B cell (primary cell): ENCODE measurements around the gene MAGIX. TPM values are rescaled to one million over a fixed set of nuclear protein-coding genes. Genes with fewer than 3 reads are reported as not detected.

Source experiments
- ATAC-seq: fragments of 200-7000 bp; cut with Tn5 transposase; one replicate; pipeline ENCODE4 v1.10.0; 2021; ENCODE audit warnings: low read depth, mild to moderate bottlenecking, moderate number of reproducible peaks, moderate library complexity
- CTCF ChIA-PET: fragments of 350-600 bp; sonication (Branson Sonifier 250); formaldehyde crosslinking; loops from one replicate; lab custom pipeline; 2021; ENCODE audit warnings: antibody characterized with exemption, inconsistent platforms; lab: Charles Lee
- POLR2A ChIA-PET: fragments of 350-600 bp; sonication (Branson Sonifier 250); formaldehyde crosslinking; loops from one replicate; lab custom pipeline; 2021; ENCODE audit warnings: antibody characterized with exemption; lab: Charles Lee
- DNase-seq: peaks from one replicate; pipeline ENCODE4 v3.0.0; 2013
- H2AFZ ChIP-seq: 2 replicates; pipeline ENCODE4 v1.6.1; 2012; ENCODE audit warnings: mild to moderate bottlenecking, low read depth, low read length; ENCODE audit not compliant: insufficient read depth, poor library complexity, severe bottlenecking
- H3K27ac ChIP-seq, 2 donors: 1 replicate in 1 of 2; 2 replicates in 1 of 2; pipeline ENCODE4 v1.5.1; 2012 to 2013; ENCODE audit warnings: low read length in 2 of 2, mild to moderate bottlenecking in 2 of 2, moderate library complexity in 1 of 2
- H3K27me3 ChIP-seq, 4 experiments: fragments of 200-600 bp in 1 of 4; sonication (generic) in 1 of 4; replicated peaks in 1 of 4; 1 replicate in 2 of 4; 2 replicates in 2 of 4; pipeline versions ENCODE4 v1.6.1 to v1.7.0; 2013 to 2016; ENCODE audit warnings: low read length in 3 of 4, mild to moderate bottlenecking in 2 of 4, mixed read lengths in 1 of 4, moderate library complexity in 1 of 4; ENCODE audit not compliant: insufficient read depth in 4 of 4, control insufficient read depth in 3 of 4; ENCODE audit errors: control extremely low read depth in 1 of 4
- H3K36me3 ChIP-seq, 2 experiments: replicated peaks in 1 of 2; 1 replicate in 1 of 2; 2 replicates in 1 of 2; pipeline versions ENCODE4 v1.6.1 to v1.7.1; 2013; ENCODE audit warnings: low read length in 1 of 2; ENCODE audit not compliant: insufficient read depth in 2 of 2, control insufficient read depth in 1 of 2; ENCODE audit errors: control extremely low read depth in 1 of 2, extremely low read depth in 1 of 2
- H3K4me1 ChIP-seq, 2 donors: fragments of 200-600 bp in 1 of 2; sonication (generic) in 1 of 2; 1 replicate in 1 of 2; 2 replicates in 1 of 2; pipeline versions ENCODE4 v1.5.1 to v1.6.1; 2013 to 2017; ENCODE audit warnings: low read length in 2 of 2; ENCODE audit not compliant: control insufficient read depth in 2 of 2, insufficient read depth in 2 of 2
- H3K4me2 ChIP-seq: replicated peaks from 2 replicates; pipeline ENCODE3; 2012; ENCODE audit warnings: mild to moderate bottlenecking, low read depth, low read length; ENCODE audit not compliant: poor library complexity, severe bottlenecking
- H3K4me3 ChIP-seq, 5 experiments: fragments of 200-600 bp in 1 of 5; sonication (generic) in 1 of 5; 1 replicate in 3 of 5; 2 replicates in 2 of 5; pipeline versions ENCODE4 v1.5.1 to v1.7.0; 2011 to 2016; ENCODE audit warnings: low read length in 4 of 5, mild to moderate bottlenecking in 4 of 5, low read depth in 2 of 5, control low read depth in 1 of 5, moderate library complexity in 1 of 5; ENCODE audit not compliant: insufficient read depth in 1 of 5; ENCODE audit errors: control extremely low read depth in 1 of 5, extremely low read depth in 1 of 5
- H3K79me2 ChIP-seq: fragments of 200-600 bp; sonication (generic); one replicate; pipeline ENCODE4 v1.6.0; 2016; ENCODE audit warnings: low read length; ENCODE audit not compliant: control insufficient read depth, insufficient read depth
- H3K9ac ChIP-seq: fragments of 200-600 bp; sonication (generic); 2 replicates; pipeline ENCODE4 v1.6.1; 2017; ENCODE audit warnings: mild to moderate bottlenecking, low read length, moderate library complexity
- H3K9me3 ChIP-seq, 3 donors: one replicate each; pipeline versions ENCODE4 v1.6.1 to v1.7.1; 2013; ENCODE audit warnings: low read length in 2 of 3; ENCODE audit not compliant: control insufficient read depth in 2 of 3, insufficient read depth in 1 of 3; ENCODE audit errors: control extremely low read depth in 1 of 3
- H4K20me1 ChIP-seq: 2 replicates; pipeline ENCODE4 v1.6.0; 2012; ENCODE audit warnings: mild to moderate bottlenecking, low read length; ENCODE audit not compliant: insufficient read depth, control insufficient read depth, poor library complexity, severe bottlenecking
- H3K27ac Mint-ChIP-seq: one replicate; pipeline ENCODE4 v1.8.0; 2021; ENCODE audit warnings: mixed read lengths
- H3K27me3 Mint-ChIP-seq: one replicate; pipeline ENCODE4 v1.8.0; 2021; ENCODE audit warnings: mixed read lengths
- H3K4me1 Mint-ChIP-seq: one replicate; pipeline ENCODE4 v1.8.0; 2021; ENCODE audit warnings: mixed read lengths
- H3K4me3 Mint-ChIP-seq: one replicate; pipeline ENCODE4 v1.8.0; 2021; ENCODE audit warnings: mixed read lengths
- H3K9me3 Mint-ChIP-seq: one replicate; pipeline ENCODE4 v1.8.0; 2022; ENCODE audit warnings: mixed read lengths; ENCODE audit not compliant: insufficient read depth
- CTCF ChIP-seq: fragments of 200-600 bp; IDR thresholded peaks from one replicate; pipeline ENCODE4 v1.8.0; 2022; ENCODE audit warnings: antibody characterized with exemption, mild to moderate bottlenecking
- EZH2 ChIP-seq: IDR thresholded peaks from 2 replicates; pipeline ENCODE4 v1.6.1; 2012; ENCODE audit warnings: borderline replicate concordance, low read depth, mild to moderate bottlenecking, moderate library complexity, low read length; ENCODE audit not compliant: insufficient read depth, poor library complexity, severe bottlenecking
- WGBS: methylation state at CpG from one replicate; pipeline ENCODE4 v1.1.5; 2013; ENCODE audit warnings: missing lambda C conversion rate; ENCODE audit not compliant: insufficient coverage; 5-methylcytosine and 5-hydroxymethylcytosine counted together
- intact Hi-C: fragments of 100-400 bp; cut with micrococcal nuclease; formaldehyde crosslinking; loops from one replicate; pipeline ENCODE4 v1.10.0; 2022
- polyA plus RNA-seq: library from polyadenylated mRNA; depleted of rRNA; stranded (reverse); fragments of >200 nt; gene quantifications from 2 replicates; pipeline ENCODE4 v1.2.3, GENCODE V29; 2012
- total RNA-seq, 2 donors: library from RNA; stranded (reverse); fragments of 120-200 nt in 1 of 2; gene quantifications; 1 replicate in 1 of 2; 2 replicates in 1 of 2; pipeline versions ENCODE4 v1.2.3 to v1.2.4, GENCODE V29; 2013 to 2022

MAGIX gene
- total and polyA plus RNA-seq, 2 donors (not counting 1 experiment from before 2014, with no cell fraction given), result 1.2 to 2.4 TPM

DNA sequence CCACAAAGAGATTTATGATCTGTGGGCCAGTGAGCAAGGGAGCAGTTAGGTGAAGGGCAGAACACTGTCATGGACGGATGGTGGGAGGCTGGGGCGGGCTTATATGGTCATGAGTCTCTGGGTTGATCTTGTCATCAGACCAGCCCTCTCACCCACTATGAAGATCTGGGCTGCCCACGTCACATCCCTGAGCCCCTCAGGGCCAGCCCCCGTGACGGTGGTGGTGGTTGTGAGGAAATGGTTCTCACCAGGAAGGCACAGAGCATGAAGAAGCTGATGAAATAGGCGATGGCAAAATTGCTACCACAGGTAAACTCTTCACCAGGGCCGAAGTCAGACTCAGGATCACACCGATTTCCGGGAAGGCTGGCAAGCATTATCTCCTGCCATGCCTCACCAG lies 48.5 kb downstream of the MAGIX start:
- Histone ChIP-seq H3K27me3 (no peaks in the 10 kb centered on the region), H3K4me2 (no peak overlapping the region), H3K4me3 (no peak overlapping the region), H3K79me2 (no peaks in the 10 kb centered on the region), H4K20me1 (no peaks in the 10 kb centered on the region), H3K9me3 (no peaks in the 10 kb centered on the region), H3K36me3 (no peaks in the 10 kb centered on the region), H3K9ac (no peak overlapping the region), H3K4me1 (no peaks in the 10 kb centered on the region), H3K27ac (no peak overlapping the region), H2AFZ (no peak overlapping the region)
- ChIA-PET CTCF (no interaction called here), POLR2A (no interaction called here)
- DNase-seq (no peak), ATAC-seq (no peak)
- TF ChIP-seq EZH2, result no peak
- TF ChIP-seq CTCF, result no peak
- intact Hi-C loops, result no loop called here
- no peaks in the 10 kb centered on the region for H3K9me3 Mint-ChIP-seq
- 100% methylated on average over 1 of the region's 9 CpGs for WGBS
- no peaks in the 10 kb centered on the region for H3K4me1 Mint-ChIP-seq
- no peaks in the 10 kb centered on the region for H3K27me3 Mint-ChIP-seq
- no peak overlapping the region for H3K27ac Mint-ChIP-seq
- H3K4me3 Mint-ChIP-seq, result no peak overlapping the region

DNA sequence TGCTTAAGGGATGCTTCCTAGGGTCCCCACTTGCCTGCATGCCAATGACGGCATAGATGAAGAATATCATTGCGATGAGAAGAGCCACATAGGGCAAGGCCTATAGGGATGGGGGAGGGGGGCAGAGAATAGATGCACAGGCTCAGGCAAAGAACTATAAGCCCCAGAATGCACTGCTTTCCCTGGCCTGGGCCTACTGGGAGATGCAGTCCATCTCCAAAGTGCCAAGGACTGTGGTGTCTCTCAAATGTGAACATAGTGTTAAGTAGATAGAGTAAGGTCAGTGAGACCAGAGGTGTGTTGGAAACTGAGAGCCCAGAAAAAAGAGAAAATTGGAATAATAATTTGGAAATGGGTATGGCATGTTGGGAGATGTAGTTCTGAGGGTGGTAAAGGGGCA lies 49.7 kb downstream of the MAGIX start:
- Histone ChIP-seq H4K20me1 (no peaks in the 10 kb centered on the region), H3K79me2 (no peaks in the 10 kb centered on the region), H3K36me3 (no peaks in the 10 kb centered on the region), H3K4me3 (no peak overlapping the region), H3K27me3 (no peaks in the 10 kb centered on the region), H3K9ac (no peak overlapping the region), H3K4me1 (no peaks in the 10 kb centered on the region), H3K27ac (no peak overlapping the region), H3K4me2 (no peak overlapping the region), H3K9me3 (no peaks in the 10 kb centered on the region), H2AFZ (no peak overlapping the region)
- no peak overlapping the region for H3K27ac Mint-ChIP-seq
- ATAC-seq, result no peak
- no CpG with 5 or more reads among the region's 2 CpGs for WGBS
- no peaks in the 10 kb centered on the region for H3K9me3 Mint-ChIP-seq
- CTCF ChIA-PET, result no interaction called here
- POLR2A ChIA-PET, result no interaction called here
- intact Hi-C loops, result no loop called here
- no peaks in the 10 kb centered on the region for H3K4me1 Mint-ChIP-seq
- no peak for DNase-seq
- H3K27me3 Mint-ChIP-seq, result no peaks in the 10 kb centered on the region
- no peak for TF ChIP-seq CTCF
- TF ChIP-seq EZH2, result no peak
- no peak overlapping the region for H3K4me3 Mint-ChIP-seq
